IPS-18a (cell line): ENCODE data around the gene PDZRN3.
"Not testable (repeated sequence)": the region's sequence is repeated elsewhere in the genome, so short reads cannot be mapped to it uniquely, and the experiment has no call there.

Experiments
- H3K27ac ChIP-seq: one replicate; pipeline ENCODE4 v1.5.1; 2013; ENCODE audit warnings: low read length
- H3K27me3 ChIP-seq: one replicate; pipeline ENCODE4 v1.6.1; 2013; ENCODE audit warnings: mild to moderate bottlenecking, low read length; ENCODE audit not compliant: control insufficient read depth, insufficient read depth
- H3K36me3 ChIP-seq: one replicate; pipeline ENCODE4 v1.6.1; 2013; ENCODE audit warnings: low read depth, low read length; ENCODE audit not compliant: control insufficient read depth
- H3K4me1 ChIP-seq: one replicate; pipeline ENCODE4 v1.6.1; 2013; ENCODE audit warnings: low read depth, low read length; ENCODE audit not compliant: control insufficient read depth
- H3K4me3 ChIP-seq: one replicate; pipeline ENCODE4 v1.5.1; 2013; ENCODE audit warnings: low read length
- H3K9ac ChIP-seq: one replicate; pipeline ENCODE4 v1.6.1; 2013; ENCODE audit warnings: mild to moderate bottlenecking, low read length, moderate library complexity
- H3K9me3 ChIP-seq: one replicate; pipeline ENCODE4 v1.6.1; 2013; ENCODE audit warnings: low read depth, low read length; ENCODE audit not compliant: control insufficient read depth

The PDZRN3 gene

GRCh38 chr3:73569246-73569760 lies 55.4 kb downstream of the PDZRN3 start:
- Histone ChIP-seq H3K9ac (no peak overlapping the region), H3K9me3 (no peaks in the 10 kb centered on the region), H3K27me3 (no peaks in the 10 kb centered on the region), H3K4me3 (no peak overlapping the region), H3K4me1 (no peaks in the 10 kb centered on the region), H3K27ac (no peak overlapping the region), H3K36me3 (no peaks in the 10 kb centered on the region)

GRCh38 chr3:73568371-73568862 lies 56.3 kb downstream of the PDZRN3 start:
- no peaks in the 10 kb centered on the region for H3K36me3 ChIP-seq
- no peak overlapping the region for H3K4me3 ChIP-seq
- H3K27ac ChIP-seq = no peak overlapping the region
- H3K9ac ChIP-seq = no peak overlapping the region
- no peaks in the 10 kb centered on the region for H3K9me3 ChIP-seq
- peaks cover 5% of the 10 kb centered on the region for H3K4me1 ChIP-seq
- no peaks in the 10 kb centered on the region for H3K27me3 ChIP-seq

- H3K27me3 ChIP-seq = peaks cover 18% of the 10 kb centered on the region
- not testable (repeated sequence) for H3K36me3 ChIP-seq
These were observed 59.4 kb downstream of the PDZRN3 start for GRCh38 chr3:73565374-73565773.

GRCh38 chr3:73563896-73564582 lies 60.7 kb downstream of the PDZRN3 start:
- Histone ChIP-seq H3K4me1 (peaks cover 8% of the 10 kb centered on the region), H3K27me3 (peaks cover 32% of the 10 kb centered on the region), H3K36me3 (no peaks in the 10 kb centered on the region), H3K4me3 (no peak overlapping the region), H3K9ac (no peak overlapping the region), H3K9me3 (no peaks in the 10 kb centered on the region), H3K27ac (no peak overlapping the region)

More at GRCh38 chr3:73565374-73565773, 59.4 kb downstream of the PDZRN3 start:
- H3K4me1 ChIP-seq, H3K9me3 ChIP-seq, H3K9ac ChIP-seq, H3K4me3 ChIP-seq, H3K27ac ChIP-seq: not testable (repeated sequence)

GRCh38 chr3:73561494-73561893 lies 63.2 kb downstream of the PDZRN3 start:
- no peaks in the 10 kb centered on the region for H3K9me3 ChIP-seq
- no peaks in the 10 kb centered on the region for H3K36me3 ChIP-seq
- H3K4me3 ChIP-seq = no peak overlapping the region
- no peak overlapping the region for H3K9ac ChIP-seq
- peaks cover 18% of the 10 kb centered on the region for H3K4me1 ChIP-seq
- H3K27me3 ChIP-seq = peaks cover 57% of the 10 kb centered on the region
- no peak overlapping the region for H3K27ac ChIP-seq

- Histone ChIP-seq H3K27me3 (peaks cover 59% of the 10 kb centered on the region), H3K9me3 (no peaks in the 10 kb centered on the region), H3K36me3 (no peaks in the 10 kb centered on the region), H3K27ac (no peak overlapping the region), H3K4me3 (no peak overlapping the region), H3K4me1 (peaks cover 27% of the 10 kb centered on the region), H3K9ac (no peak overlapping the region)
These were observed 65.0 kb downstream of the PDZRN3 start for GRCh38 chr3:73559749-73560148.

GRCh38 chr3:73558727-73559075 lies 66.0 kb downstream of the PDZRN3 start:
- Histone ChIP-seq H3K36me3 (no peaks in the 10 kb centered on the region), H3K4me3 (no peak overlapping the region), H3K4me1 (peaks cover 23% of the 10 kb centered on the region), H3K27me3 (peaks cover 59% of the 10 kb centered on the region), H3K9me3 (no peaks in the 10 kb centered on the region), H3K27ac (no peak overlapping the region), H3K9ac (no peak overlapping the region)

- Histone ChIP-seq H3K36me3 (no peaks in the 10 kb centered on the region), H3K4me1 (peaks cover 23% of the 10 kb centered on the region), H3K27ac (no peak overlapping the region), H3K27me3 (peaks cover 59% of the 10 kb centered on the region), H3K4me3 (no peak overlapping the region), H3K9ac (no peak overlapping the region), H3K9me3 (no peaks in the 10 kb centered on the region)
These were observed 66.6 kb downstream of the PDZRN3 start for GRCh38 chr3:73557986-73558726.

GRCh38 chr3:73556520-73557372 lies 68.0 kb downstream of the PDZRN3 start:
- no peak overlapping the region for H3K27ac ChIP-seq
- no peak overlapping the region for H3K4me3 ChIP-seq

GRCh38 chr3:73555076-73555475 lies 69.7 kb downstream of the PDZRN3 start:
- no peak overlapping the region for H3K9ac ChIP-seq
- no peaks in the 10 kb centered on the region for H3K36me3 ChIP-seq
- H3K27me3 ChIP-seq = peaks cover 38% of the 10 kb centered on the region
- no peak overlapping the region for H3K4me3 ChIP-seq
- H3K27ac ChIP-seq = no peak overlapping the region
- H3K9me3 ChIP-seq = no peaks in the 10 kb centered on the region
- H3K4me1 ChIP-seq = peaks cover 23% of the 10 kb centered on the region

More at GRCh38 chr3:73556520-73557372, 68.0 kb downstream of the PDZRN3 start:
- peaks cover 23% of the 10 kb centered on the region for H3K4me1 ChIP-seq
- peaks cover 55% of the 10 kb centered on the region for H3K27me3 ChIP-seq
- no peak overlapping the region for H3K9ac ChIP-seq
- H3K9me3 ChIP-seq = no peaks in the 10 kb centered on the region
- no peaks in the 10 kb centered on the region for H3K36me3 ChIP-seq

- Histone ChIP-seq H3K27me3 (peaks cover 14% of the 10 kb centered on the region), H3K9ac (no peak overlapping the region), H3K4me1 (peaks cover 10% of the 10 kb centered on the region), H3K4me3 (no peak overlapping the region), H3K36me3 (no peaks in the 10 kb centered on the region), H3K9me3 (no peaks in the 10 kb centered on the region), H3K27ac (no peak overlapping the region)
These were observed 72.0 kb downstream of the PDZRN3 start for GRCh38 chr3:73552700-73553099.
